ENCODE results near the gene SHMT2. TPM values are rescaled to one million over a fixed set of nuclear protein-coding genes. Genes with fewer than 3 reads are reported as not detected.

The SHMT2 gene
- total RNA-seq, 1 donor from 2014 or later = 78.7 TPM

GRCh38 chr12:57208631-57209282, 20.8 kb upstream of the SHMT2 start:
- H3K9me3 Mint-ChIP-seq = no peaks in the 10 kb centered on the region
- peaks cover 18% of the 10 kb centered on the region for H3K36me3 Mint-ChIP-seq
- no peak overlapping the region for H3K4me3 Mint-ChIP-seq
- peaks cover under 1% of the 10 kb centered on the region for H3K27me3 Mint-ChIP-seq (ENCODE audit: low read depth)
- no peak overlapping the region for H3K27ac Mint-ChIP-seq
- no peak for TF ChIP-seq CTCF (IDR thresholded peaks at IDR 0.05; ENCODE audit: unreplicated experiment)
- peaks cover 9% of the 10 kb centered on the region for H3K4me1 Mint-ChIP-seq
- no peak for DNase-seq (ENCODE audit: low spot score in 2 of 2, unreplicated experiment in 2 of 2)

- Mint-ChIP-seq H3K27me3 (ENCODE audit: low read depth) (peaks cover 12% of the 10 kb centered on the region), H3K4me1 (peaks cover 20% of the 10 kb centered on the region), H3K27ac (no peak overlapping the region), H3K4me3 (no peak overlapping the region), H3K9me3 (no peaks in the 10 kb centered on the region), H3K36me3 (peaks cover 13% of the 10 kb centered on the region)
- DNase-seq (ENCODE audit: low spot score in 2 of 2, unreplicated experiment in 2 of 2) = no peak
- TF ChIP-seq CTCF (IDR thresholded peaks at IDR 0.05; ENCODE audit: unreplicated experiment) = no peak
These were observed 19.6 kb upstream of the SHMT2 start for GRCh38 chr12:57209916-57210315.

GRCh38 chr12:57210461-57210860, 19.1 kb upstream of the SHMT2 start:
- H3K9me3 Mint-ChIP-seq = no peaks in the 10 kb centered on the region
- peaks cover 18% of the 10 kb centered on the region for H3K27me3 Mint-ChIP-seq (ENCODE audit: low read depth)
- no peak overlapping the region for H3K4me3 Mint-ChIP-seq
- TF ChIP-seq CTCF (IDR thresholded peaks at IDR 0.05; ENCODE audit: unreplicated experiment) = no peak
- H3K27ac Mint-ChIP-seq = peak overlapping the region; percentile 12
- H3K4me1 Mint-ChIP-seq = peaks cover 24% of the 10 kb centered on the region
- no peak for DNase-seq (ENCODE audit: low spot score in 2 of 2, unreplicated experiment in 2 of 2)
- peaks cover 13% of the 10 kb centered on the region for H3K36me3 Mint-ChIP-seq

- peaks cover 24% of the 10 kb centered on the region for H3K27me3 Mint-ChIP-seq (ENCODE audit: low read depth)
- no peaks in the 10 kb centered on the region for H3K9me3 Mint-ChIP-seq
- peak overlapping the region; percentile 12 for H3K27ac Mint-ChIP-seq
- H3K36me3 Mint-ChIP-seq = peaks cover 13% of the 10 kb centered on the region
- peaks cover 29% of the 10 kb centered on the region for H3K4me1 Mint-ChIP-seq
- no peak for DNase-seq (ENCODE audit: low spot score in 2 of 2, unreplicated experiment in 2 of 2)
- H3K4me3 Mint-ChIP-seq = no peak overlapping the region
- no peak for TF ChIP-seq CTCF (IDR thresholded peaks at IDR 0.05; ENCODE audit: unreplicated experiment)
These were observed 18.4 kb upstream of the SHMT2 start for GRCh38 chr12:57210926-57211692.

- peaks cover 27% of the 10 kb centered on the region for H3K27me3 Mint-ChIP-seq (ENCODE audit: low read depth)
- H3K9me3 Mint-ChIP-seq = no peaks in the 10 kb centered on the region
- TF ChIP-seq CTCF (IDR thresholded peaks at IDR 0.05; ENCODE audit: unreplicated experiment) = no peak
- peaks cover 29% of the 10 kb centered on the region for H3K4me1 Mint-ChIP-seq
- H3K36me3 Mint-ChIP-seq = peaks cover 13% of the 10 kb centered on the region
- no peak for DNase-seq (ENCODE audit: low spot score in 2 of 2, unreplicated experiment in 2 of 2)
- no peak overlapping the region for H3K4me3 Mint-ChIP-seq
- H3K27ac Mint-ChIP-seq = no peak overlapping the region
These were observed 17.5 kb upstream of the SHMT2 start for GRCh38 chr12:57211791-57212700.
